H1 (cell line): ENCODE results near the gene CNPY2.

Source experiments
- CHD2 ChIP-seq: IDR thresholded peaks from 2 replicates; pipeline ENCODE4 v1.6.1; 2012; ENCODE audit warnings: low read length, improper control_type of control experiment
- CREB1 ChIP-seq: IDR thresholded peaks from 2 replicates; pipeline ENCODE4 v1.6.1; 2012; ENCODE audit warnings: inconsistent platforms
- CTCF ChIP-seq, 3 experiments: IDR thresholded peaks; 1 replicate in 2 of 3; 2 replicates in 1 of 3; pipeline versions ENCODE4 v1.5.1 to v1.6.1; 2011; ENCODE audit warnings: low read length in 3 of 3, mild to moderate bottlenecking in 3 of 3, inconsistent platforms in 2 of 3, low read depth in 1 of 3, moderate library complexity in 1 of 3; ENCODE audit not compliant: insufficient read depth in 1 of 3; ENCODE audit errors: control extremely low read depth in 1 of 3
- EP300 ChIP-seq, 2 experiments: IDR thresholded peaks; 1 replicate in 1 of 2; 2 replicates in 1 of 2; pipeline ENCODE4 v1.6.1; 2011 to 2012; ENCODE audit warnings: low read depth in 2 of 2, low read length in 2 of 2, mild to moderate bottlenecking in 2 of 2, borderline replicate concordance in 1 of 2, inconsistent platforms in 1 of 2, moderate library complexity in 1 of 2
- JUN ChIP-seq: IDR thresholded peaks from 2 replicates; pipeline ENCODE4 v1.6.1; 2011; ENCODE audit warnings: low read depth, mild to moderate bottlenecking, improper control_type of control experiment, low read length
- MAFK ChIP-seq: IDR thresholded peaks from 2 replicates; pipeline ENCODE4 v1.6.1; 2012; ENCODE audit warnings: low read depth, mild to moderate bottlenecking, improper control_type of control experiment, low read length
- POLR2A ChIP-seq, 2 experiments: IDR thresholded peaks; 1 replicate in 1 of 2; 2 replicates in 1 of 2; pipeline ENCODE4 v1.6.1; 2011; ENCODE audit warnings: low read depth in 2 of 2, low read length in 2 of 2, mild to moderate bottlenecking in 2 of 2; ENCODE audit errors: control extremely low read depth in 1 of 2
- RFX5 ChIP-seq: IDR thresholded peaks from 2 replicates; pipeline ENCODE4 v1.6.1; 2011; ENCODE audit warnings: low read depth, low read length, improper control_type of control experiment, borderline replicate concordance
- SRF ChIP-seq: IDR thresholded peaks from 2 replicates; pipeline ENCODE4 v1.6.1; 2011; ENCODE audit warnings: mild to moderate bottlenecking, low read depth, low read length, moderate library complexity
- TAF1 ChIP-seq: IDR thresholded peaks from 2 replicates; pipeline ENCODE4 v1.6.1; 2011; ENCODE audit warnings: mild to moderate bottlenecking, low read depth, low read length
- YY1 ChIP-seq: IDR thresholded peaks from 2 replicates; pipeline ENCODE4 v1.6.1; 2011; ENCODE audit warnings: low read depth, mild to moderate bottlenecking, low read length
- TF ChIP-seq, protein P1 (sequence below): IDR thresholded peaks from 2 replicates; pipeline ENCODE4 v1.6.1; 2011; ENCODE audit warnings: low read length, improper control_type of control experiment
- TF ChIP-seq, protein P2 (sequence below): IDR thresholded peaks from 2 replicates; pipeline ENCODE4 v1.6.1; 2012; ENCODE audit warnings: inconsistent platforms

- no peak for TF ChIP-seq CTCF (IDR thresholded peaks at IDR 0.05; ENCODE audit: control extremely low read depth in 1 of 3, insufficient read depth in 1 of 3, low read depth in 1 of 3, low read length in 3 of 3)
- TF ChIP-seq, protein P1, sequence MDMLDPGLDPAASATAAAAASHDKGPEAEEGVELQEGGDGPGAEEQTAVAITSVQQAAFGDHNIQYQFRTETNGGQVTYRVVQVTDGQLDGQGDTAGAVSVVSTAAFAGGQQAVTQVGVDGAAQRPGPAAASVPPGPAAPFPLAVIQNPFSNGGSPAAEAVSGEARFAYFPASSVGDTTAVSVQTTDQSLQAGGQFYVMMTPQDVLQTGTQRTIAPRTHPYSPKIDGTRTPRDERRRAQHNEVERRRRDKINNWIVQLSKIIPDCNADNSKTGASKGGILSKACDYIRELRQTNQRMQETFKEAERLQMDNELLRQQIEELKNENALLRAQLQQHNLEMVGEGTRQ, result no peak
- TF ChIP-seq RFX5, result no peak
- TF ChIP-seq MAFK, result no peak
- no peak for TF ChIP-seq CHD2
- no peak for TF ChIP-seq SRF
- no peak for TF ChIP-seq JUN
- no peak for TF ChIP-seq CREB1
- no peak for TF ChIP-seq EP300 (IDR thresholded peaks at IDR 0.05; ENCODE audit: borderline replicate concordance in 1 of 2, low read depth in 2 of 2, low read length in 2 of 2)
- TF ChIP-seq POLR2A (IDR thresholded peaks at IDR 0.05; ENCODE audit: control extremely low read depth in 1 of 2, low read depth in 2 of 2, low read length in 2 of 2), result no peak
- TF ChIP-seq YY1, result no peak
- no peak for TF ChIP-seq TAF1
- TF ChIP-seq, protein P2, sequence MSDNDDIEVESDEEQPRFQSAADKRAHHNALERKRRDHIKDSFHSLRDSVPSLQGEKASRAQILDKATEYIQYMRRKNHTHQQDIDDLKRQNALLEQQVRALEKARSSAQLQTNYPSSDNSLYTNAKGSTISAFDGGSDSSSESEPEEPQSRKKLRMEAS, result no peak
Observed at GRCh38 chr12:56267443-56268071, 48.2 kb downstream of the CNPY2 start.
